Vagina (tissue), 2 donors: ENCODE measurements around the gene ALK.

Source experiments
- POLR2A ChIP-seq, 2 donors: fragments of 450-650 bp; IDR thresholded peaks; one replicate each; pipeline ENCODE4 v1.6.1; 2017; ENCODE audit warnings: antibody characterized with exemption in 2 of 2, mild to moderate bottlenecking in 2 of 2, moderate library complexity in 2 of 2
- POLR2AphosphoS5 ChIP-seq, 2 donors: sonication (generic); formaldehyde crosslinking; IDR thresholded peaks; one replicate each; pipeline ENCODE4 v1.9.0; 2017; ENCODE audit warnings: antibody characterized with exemption in 2 of 2, mild to moderate bottlenecking in 2 of 2, low read depth in 1 of 2; ENCODE audit not compliant: insufficient read depth in 1 of 2
- TF ChIP-seq, protein P1 (sequence below), 3 experiments: fragments of 450-650 bp in 2 of 3; fragments of 200-600 bp in 1 of 3; sonication (generic) in 1 of 3; IDR thresholded peaks; one replicate each; pipeline ENCODE4 v1.5.1; 2017 to 2019; ENCODE audit warnings: antibody characterized with exemption in 3 of 3, mild to moderate bottlenecking in 2 of 3, moderate library complexity in 2 of 3

GRCh38 chr2:29259221-29259620, 662.2 kb downstream of the ALK start:
- TF ChIP-seq POLR2A (IDR thresholded peaks at IDR 0.05) (no peak), POLR2AphosphoS5 (IDR thresholded peaks at IDR 0.05; ENCODE audit: insufficient read depth in 1 of 2, low read depth in 1 of 2) (no peak)
- TF ChIP-seq, protein P1, sequence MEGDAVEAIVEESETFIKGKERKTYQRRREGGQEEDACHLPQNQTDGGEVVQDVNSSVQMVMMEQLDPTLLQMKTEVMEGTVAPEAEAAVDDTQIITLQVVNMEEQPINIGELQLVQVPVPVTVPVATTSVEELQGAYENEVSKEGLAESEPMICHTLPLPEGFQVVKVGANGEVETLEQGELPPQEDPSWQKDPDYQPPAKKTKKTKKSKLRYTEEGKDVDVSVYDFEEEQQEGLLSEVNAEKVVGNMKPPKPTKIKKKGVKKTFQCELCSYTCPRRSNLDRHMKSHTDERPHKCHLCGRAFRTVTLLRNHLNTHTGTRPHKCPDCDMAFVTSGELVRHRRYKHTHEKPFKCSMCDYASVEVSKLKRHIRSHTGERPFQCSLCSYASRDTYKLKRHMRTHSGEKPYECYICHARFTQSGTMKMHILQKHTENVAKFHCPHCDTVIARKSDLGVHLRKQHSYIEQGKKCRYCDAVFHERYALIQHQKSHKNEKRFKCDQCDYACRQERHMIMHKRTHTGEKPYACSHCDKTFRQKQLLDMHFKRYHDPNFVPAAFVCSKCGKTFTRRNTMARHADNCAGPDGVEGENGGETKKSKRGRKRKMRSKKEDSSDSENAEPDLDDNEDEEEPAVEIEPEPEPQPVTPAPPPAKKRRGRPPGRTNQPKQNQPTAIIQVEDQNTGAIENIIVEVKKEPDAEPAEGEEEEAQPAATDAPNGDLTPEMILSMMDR (IDR thresholded peaks at IDR 0.05): no peak
